Limb (tissue), 2 donors: ENCODE data around the gene PLD5.

Experiments
- DNase-seq, 2 donors: peaks; one replicate each; pipeline ENCODE4 v3.0.0-alpha.2; 2016; ENCODE audit errors: extremely low spot score in 2 of 2

PLD5 gene

DNA sequence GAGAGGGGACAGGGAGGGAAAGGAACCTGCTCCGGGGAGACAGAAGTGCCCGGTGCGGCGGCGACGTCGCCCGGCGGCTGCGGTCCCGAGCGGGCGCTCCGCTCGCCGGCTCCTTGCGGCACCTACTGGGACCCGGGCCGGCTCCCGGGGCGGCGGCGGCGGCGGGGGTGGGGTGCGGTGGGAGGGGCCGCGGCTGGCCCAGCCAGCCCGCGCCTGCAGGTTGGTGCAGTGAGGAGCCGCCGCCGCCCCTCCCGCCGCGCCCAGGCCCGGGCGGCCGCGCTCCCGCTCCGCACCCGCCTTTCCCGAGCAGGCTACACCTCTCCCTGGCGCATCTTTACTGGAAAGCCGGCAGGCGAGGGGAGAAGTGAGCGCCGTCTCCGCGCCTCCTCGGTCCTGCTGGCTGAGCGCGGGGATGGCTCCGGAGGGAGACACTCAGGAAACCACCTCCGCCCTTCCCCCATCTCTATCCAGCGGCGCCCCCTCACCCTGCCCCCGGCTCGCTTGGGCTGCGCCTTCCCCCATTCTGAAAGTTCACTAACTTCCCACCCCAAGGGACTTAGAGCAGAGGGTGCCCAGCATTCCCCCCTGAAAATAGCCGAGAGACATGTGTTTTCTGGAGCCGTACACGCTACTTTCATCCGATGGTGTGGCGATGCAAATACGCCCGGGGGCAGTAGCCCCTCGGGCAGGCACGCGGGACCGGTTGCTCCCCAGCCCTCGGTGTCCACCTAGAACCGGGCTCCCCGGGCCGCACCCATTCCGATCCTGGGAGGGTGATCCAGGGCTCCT lies at the start of gene PLD5:
TSS of gene PLD5 (minus strand) at position 127 of the 789 bp plus-strand sequence.
- DNase-seq = peak in 1 of 2 donors; percentile 62

DNA sequence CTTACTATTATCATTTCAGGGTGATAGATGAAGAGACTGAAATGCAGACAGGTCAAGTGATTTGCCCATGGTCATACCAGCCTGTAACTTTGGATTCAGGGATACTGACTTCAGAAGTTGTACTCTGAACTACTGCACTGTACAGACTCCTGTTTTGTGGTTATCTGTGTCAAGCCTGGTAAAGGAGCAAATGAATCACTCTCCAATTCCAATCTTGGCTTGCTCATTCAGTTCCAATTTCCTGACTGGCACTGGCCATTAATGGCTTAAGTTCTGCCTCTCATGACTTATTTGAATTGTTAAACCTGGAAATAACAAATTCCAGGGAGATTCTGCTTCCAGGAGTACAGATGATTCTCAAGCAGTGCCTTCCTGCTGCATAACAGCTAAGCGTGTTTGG lies 45.4 kb upstream of the PLD5 start:
- DNase-seq = no peak

DNA sequence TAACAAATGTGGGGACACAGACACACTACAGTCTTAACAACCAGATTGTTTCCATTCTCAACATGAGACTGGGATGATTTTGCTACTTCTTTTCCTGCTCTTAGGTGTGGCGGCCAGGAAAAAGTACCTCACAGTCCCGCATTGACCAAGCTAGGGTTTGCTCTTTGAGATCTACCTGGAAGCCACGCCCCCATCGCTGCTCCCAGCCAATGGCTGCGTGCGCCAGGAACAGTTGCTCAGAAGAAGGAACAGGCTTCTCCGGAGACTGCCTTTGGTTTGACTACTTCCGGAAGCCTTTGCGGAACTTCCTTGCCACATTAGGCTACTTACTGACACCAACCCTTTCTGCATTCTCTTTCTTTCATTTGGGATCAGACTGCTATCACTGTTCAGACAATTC lies 44.2 kb upstream of the PLD5 start:
- DNase-seq = no peak

DNA sequence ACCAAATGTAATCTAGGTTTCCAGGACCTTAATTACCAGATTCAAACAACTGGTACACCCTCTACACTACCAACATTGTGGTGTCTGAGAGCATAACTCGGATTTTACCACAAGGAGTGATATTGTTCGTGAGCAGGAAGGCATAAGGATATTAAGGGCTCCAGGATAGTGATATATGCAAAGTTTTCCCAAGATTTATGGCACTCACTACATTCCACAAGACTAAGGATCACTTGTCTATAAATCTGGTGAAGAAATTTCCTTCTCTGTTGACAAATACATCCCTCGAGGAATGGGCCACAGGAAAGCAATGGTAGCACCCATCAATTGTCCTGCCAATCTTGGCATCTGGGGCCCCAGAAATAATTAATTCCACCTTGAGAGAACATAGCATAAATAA lies 43.1 kb upstream of the PLD5 start:
- DNase-seq = no peak

DNA sequence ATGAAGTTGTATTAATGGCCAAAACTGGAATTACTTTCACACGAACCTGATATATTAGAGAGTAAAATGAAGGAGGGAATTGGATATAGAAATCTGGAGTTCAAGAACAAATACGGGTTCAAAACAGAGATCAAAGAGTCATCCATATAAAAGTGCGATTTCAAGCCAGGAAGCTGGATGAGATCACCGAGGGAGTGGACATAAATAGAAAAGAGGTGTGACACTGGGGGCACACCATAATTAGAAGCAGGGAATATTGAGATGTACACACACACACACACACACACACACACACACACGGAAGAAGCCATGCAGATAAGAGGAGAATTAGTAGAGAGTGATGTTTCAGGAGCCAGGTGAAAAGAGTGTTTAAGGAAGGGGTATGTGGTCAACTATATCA lies 32.3 kb upstream of the PLD5 start:
- no peak for DNase-seq

DNA sequence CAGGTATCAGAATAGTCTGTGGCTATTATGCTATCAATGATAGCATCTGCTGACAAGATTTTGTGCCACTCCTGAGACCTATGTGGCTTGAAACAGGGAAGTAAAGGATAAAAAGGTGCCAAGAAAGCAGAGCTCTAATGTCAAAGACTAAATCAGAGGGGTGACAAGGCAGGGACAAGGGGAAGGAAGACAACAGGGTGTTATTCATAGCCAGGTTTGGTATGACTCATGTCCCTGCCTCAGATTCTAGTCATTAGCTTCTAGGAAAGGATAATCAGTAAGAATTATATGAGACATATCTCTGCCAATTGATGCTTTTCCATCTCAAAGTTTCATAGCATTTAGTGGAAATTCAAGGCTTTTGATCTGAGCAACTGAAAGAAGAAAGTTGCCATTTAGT lies 31.8 kb upstream of the PLD5 start:
- DNase-seq = no peak

DNA sequence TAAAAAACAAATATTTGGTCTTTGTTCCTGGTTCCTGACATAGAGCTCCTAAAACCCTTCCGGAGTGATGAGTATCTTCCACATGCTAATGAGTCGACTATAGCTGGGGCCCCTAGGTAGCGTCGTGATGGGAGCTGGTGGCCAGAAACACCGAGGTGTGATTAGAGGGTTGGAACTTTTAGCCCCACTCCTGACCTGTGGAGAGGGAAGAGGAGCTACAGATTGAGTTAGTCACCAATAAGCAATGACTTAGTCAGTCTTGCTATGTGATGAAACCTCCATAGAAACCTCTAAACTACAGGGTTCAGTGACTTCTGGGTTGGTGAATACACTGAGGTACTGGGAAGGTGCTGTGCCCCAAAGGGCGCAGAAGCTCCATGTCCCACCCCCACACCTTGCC lies 30.1 kb upstream of the PLD5 start:
- DNase-seq = no peak

DNA sequence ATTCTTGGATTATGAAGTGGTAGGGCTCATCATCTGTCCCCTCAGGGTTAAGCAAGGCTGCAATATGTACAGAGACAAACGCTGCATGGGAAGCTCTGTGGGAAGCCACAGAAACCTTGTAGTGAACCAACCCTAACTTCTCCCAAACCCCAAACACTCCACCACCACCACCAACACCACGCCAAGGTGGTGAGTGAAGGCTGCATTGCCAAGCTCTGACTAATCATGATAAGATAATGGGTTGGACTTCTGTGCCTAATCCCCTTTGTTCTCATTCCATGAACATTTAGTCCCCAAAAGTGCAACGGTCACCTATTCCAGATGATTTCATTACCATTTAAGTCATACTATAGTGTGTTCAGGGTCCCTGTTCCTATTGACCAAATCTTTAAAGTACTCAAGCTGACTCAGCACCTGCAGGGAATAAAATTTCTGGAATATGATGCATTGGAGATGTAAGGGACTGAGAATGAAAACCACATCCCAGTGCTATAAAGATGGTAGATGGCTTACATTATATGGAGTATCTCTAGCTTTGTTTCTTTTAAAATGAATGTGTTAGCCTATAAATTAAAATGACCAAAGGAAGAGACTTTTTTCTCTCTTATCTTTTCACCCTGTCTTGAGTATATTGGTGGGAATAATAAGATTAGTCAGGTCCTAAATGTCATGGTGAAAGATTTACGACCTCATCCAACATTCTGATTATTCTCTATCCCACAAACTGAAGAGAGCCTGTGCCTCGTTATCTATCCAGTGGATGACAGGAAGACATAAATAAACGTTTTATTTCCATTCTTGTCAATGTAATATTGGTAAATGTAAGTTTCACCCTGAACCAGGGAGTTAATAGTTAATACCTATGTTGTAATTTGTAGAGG lies 22.6 kb upstream of the PLD5 start:
- no peak for DNase-seq

DNA sequence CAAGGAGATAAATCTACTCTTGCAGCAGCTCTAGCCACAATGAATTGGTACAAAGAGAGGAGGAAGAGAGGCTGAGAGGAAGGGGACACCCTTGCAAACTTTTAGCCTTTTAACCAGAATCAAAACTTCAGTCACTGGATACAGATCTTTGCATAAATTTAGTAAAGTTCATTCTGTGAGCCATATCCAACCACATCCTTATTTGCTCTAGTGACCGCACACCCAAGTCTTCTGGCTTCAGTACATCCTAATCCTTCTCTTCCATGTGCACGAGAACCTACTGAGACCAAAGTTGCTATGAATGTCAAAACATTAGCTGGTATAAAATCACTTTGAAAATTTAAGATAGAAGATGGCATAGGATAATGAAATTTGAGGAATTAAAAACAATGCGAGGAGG lies 21.9 kb upstream of the PLD5 start:
- DNase-seq = no peak

DNA sequence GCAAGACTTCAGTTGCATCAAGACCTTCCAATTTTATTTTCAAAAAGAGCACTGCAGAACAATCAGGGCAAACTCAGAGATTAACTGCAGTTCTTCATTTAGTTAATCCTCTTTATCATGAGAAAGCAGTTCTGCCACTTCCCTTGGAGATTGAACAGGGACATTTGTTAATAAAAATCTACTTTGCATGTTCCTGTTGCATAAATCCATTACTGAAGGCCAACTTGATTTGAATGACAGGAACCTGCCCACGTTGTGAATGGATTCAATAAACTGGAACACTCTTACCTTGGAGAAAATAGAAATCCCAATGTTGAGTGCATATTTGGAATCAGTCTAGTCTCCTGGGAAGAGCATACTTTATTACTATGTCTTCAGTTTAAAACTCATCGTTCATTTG lies 19.6 kb upstream of the PLD5 start:
- DNase-seq = no peak

DNA sequence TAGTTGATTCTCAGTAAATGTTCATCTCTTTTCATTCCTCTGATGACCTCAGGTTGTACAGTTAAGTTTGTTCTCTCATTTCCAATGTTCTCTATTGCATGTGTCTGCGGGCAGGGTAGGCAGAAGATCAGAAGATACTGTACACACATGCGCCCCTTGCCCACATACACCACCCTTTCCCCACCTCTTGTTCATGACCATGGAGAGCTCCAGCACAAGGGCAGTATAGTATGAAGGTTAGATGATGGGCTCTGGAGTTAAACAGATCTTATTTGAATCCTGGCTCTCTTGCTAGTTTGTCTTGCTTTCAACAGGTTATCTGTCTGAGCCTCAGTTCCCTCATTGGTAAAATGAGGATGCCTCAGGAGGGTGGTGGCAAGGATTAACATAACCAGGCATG lies 17.8 kb upstream of the PLD5 start:
- DNase-seq = no peak

DNA sequence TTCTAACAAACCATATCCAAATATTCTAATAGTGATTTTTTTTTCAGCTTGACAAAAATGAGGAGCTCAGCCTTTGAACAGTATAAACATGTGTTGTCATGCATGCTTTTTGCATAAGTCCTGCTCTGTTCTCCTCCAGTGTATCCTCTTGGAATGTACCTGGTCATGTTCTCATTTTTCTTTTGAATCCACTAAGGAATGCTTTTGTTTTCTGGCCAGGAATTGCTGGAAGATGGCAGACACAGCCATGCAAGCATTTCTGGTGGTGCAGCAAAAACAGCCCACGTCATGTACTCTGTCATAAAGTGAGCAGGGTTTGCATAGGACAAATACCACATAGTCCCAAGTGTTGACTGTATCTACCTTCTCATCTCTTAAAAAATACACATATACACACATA lies 11.5 kb upstream of the PLD5 start:
- no peak for DNase-seq

DNA sequence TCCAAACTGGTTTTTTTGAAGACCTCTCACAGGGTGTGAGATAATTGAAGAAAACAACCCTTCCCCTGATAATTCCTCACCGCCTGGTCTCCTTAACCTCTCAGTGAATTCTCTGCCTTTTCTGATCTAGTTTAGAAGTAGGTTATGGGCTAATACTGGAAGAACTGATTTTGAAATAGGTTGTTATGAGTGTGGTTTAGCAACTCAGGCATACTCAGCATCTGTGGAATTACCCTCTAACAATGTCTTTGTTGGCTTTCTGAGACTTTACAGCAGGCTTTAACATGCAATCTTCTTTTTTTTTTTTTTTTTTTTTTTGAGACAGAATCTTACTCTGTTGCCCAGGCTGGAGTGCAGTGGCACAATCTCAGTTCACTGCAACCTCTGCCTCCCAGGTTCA lies 10.3 kb upstream of the PLD5 start:
- DNase-seq = no peak

DNA sequence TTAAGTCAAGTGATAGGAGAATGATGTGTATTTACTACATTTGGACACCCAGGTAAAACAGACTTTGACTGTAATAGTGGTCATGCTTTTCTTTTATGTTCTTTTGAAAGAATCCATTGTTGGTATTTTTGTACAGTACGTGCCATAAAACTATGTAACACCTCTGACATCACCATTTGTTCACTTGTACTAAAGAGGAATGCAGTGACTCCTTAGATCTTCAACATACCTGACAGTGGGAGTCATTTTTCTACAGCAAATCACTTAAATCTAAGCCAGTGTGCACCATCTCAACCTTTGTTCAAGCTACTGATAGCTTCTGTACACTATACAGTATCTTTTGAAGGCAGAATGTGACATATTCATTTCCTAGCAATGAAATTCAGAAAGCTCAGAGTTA lies 6.3 kb upstream of the PLD5 start:
- no peak for DNase-seq

DNA sequence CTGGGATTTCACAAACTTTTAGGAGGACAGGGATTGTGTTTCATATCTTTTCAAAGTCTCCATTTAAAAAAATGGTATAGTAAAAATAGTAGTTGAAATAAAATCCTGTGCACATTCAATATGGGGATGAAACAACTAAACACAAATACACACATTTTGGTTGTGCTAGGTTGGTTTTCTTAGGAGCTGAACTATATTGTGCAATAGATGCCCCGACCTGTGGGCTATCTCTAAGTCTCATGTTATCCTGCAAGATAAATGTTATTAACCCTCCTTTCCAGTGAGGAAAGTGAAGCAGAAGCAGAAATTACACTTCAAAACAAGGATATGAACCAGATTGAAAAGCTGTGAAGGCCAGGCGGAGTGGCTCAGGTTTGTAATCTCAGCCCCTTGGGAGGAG lies 1.3 kb upstream of the PLD5 start:
- no peak for DNase-seq

DNA sequence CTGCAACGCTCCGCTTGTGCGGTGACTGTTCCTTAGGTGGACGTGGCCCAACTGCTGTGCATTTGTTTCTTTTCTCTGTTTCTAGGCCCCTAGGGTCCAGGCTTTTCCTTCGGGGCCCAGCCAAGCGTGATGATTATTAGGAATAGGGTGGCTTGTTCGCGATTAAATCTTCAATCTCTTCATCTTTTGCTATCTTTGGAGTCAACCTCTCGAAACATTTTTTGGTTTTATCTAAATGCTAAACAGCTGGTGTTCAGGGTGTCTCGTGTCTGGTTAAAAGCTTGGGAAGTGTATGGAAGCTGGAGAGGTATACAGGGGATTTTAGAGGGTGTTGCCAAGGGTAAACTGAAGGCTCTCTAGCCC lies 844 bp upstream of the PLD5 start:
- no peak for DNase-seq

DNA sequence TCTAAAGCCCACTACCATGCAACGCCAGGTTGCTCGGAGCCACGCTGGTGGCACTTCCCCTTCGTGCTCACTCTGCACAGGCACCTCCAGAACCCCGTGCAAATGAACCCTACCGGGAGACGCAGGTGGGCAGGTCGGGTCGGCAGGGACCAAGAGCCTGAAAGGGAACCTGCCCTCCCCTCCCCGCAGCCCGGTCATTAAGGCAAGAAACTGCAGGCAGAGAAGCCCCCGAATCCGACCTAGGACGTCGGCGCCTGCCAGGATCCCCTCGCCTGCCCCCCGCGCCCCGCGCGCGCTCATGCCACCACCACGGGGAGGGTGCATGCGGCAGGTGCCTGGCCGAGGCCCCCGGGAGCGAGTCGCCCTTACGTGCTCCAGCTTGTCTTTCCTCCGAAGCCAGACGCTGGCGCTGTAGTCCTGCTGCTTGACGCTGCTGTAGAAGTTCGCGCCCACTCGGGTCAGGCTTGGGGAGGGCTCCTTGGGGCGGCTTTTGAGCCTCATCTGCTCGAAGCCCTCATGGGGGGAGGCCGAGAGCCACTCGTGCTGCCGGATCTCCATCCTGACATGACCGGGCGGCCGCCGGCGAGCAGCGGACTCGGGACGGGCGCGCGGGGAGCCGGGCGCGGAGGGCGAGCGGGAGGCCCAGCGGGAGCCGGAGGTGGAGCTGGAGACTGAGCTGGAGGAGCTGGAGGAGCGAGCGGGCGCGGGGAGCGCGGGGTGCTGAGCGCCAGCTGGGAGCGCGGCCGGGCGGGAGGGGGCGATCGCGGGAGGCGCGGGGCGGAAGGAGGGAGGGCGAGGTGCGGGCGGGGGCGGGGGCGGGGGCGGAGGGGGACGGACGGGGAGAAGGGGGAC lies 552 bp downstream of the PLD5 start:
- DNase-seq = peak; percentile 6 to 78

DNA sequence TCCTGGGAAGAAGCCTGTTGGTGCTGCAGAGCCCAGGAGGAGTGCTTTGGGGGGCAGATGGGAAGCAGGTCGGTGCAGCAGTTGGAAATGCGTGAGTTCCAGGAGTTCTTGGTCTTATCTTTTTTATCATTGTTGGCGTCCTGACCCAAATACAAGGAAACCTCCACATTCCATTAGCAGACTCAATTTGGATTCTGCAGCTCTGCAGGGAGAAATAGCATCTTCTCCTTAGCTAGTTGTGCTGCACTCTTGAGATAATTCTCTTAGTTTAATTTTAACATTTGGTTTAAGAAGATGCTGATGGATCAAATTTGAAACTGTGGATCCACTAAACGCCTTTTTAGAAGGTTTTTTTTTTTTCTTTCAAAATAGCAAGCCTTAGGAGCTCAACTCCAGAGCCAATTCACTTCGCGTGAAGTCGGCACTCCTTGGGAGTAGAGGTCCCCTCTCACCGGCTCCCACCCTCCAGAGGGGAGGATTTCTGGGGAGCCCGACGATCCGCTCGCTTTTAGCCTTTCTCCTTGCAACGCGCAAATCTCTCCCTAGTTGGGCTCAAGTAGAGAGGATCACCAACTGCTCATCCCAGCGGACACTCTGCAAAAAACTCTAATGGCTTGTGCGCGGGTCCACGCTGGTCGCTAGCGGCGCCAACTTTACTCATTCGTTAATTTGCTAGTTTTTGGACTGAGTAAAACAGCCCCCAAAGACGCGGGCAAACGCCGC lies 1.3 kb downstream of the PLD5 start:
- DNase-seq = no peak

DNA sequence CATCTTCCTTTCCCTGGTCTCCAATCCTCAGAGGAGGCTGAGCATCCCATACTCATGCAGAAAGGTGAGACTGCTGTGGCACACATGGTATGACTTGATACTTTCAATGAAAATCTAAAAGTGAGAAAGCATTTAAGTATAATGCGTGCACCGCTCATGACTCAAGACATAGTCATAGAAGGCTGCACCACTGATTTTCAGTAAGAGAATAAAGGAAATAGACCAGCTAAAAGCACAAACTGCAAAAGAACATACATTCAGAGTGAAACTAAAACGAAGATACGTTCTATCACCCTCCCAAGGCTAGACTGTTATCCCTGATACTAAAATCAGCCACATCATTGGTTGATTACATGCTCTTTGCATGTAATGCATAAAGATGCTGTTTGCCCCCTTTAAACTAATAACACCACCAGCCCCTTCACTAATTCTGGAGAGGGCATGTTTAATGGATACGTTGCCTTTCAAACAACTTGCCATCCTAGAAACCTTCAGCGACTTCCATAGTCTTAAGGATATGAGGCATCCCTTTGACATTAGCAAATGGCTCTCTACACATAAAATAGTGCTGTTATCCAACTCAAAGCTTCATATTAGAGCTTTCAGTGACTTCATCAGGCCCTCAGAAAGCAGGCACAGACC lies 2.1 kb downstream of the PLD5 start:
- DNase-seq = no peak

DNA sequence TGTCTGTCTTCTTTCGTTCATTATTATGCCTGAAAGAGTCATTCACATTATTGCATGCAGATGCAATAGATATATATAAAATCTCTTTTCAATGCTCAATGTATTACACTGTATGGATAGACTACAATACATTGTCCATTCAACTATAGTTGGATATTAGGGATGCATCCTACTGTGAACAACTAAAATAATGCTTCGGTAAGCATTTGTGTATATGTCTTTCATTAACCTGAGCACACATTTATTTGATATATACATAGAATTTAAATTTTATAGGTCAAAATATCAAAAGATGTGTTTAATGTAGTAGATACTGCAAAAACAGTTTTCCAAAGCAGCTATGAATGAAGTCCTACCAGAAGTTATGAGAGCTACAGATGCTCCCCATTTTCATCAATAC lies 8.9 kb downstream of the PLD5 start:
- no peak for DNase-seq

DNA sequence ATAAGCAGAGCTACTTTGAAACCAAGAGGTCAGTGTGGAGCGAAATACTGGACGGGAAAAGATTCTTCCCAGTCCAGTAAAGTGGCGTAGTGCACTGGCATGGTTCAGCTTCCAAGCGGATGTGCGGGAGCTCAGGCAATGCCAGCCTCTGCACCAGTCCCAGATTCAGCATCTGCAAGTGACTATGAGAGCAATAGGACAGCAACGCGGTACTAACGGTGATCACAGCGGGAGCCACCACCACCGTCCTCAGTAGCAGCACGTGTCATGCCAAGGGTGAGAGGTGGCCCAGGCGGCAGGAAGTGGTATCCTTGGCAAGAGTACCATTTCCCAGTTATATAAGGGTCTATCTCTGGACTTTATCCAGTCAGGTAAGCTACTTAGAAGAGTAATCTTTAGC lies 17.8 kb downstream of the PLD5 start:
- no peak for DNase-seq
